Gastrocnemius medialis (tissue), 4 donors: ENCODE data around the gene DHX40.

ENCODE experiments used
- POLR2A ChIP-seq, 2 donors: fragments of 450-650 bp; IDR thresholded peaks; one replicate each; pipeline ENCODE4 v1.6.1; 2017; ENCODE audit warnings: antibody characterized with exemption in 2 of 2, mild to moderate bottlenecking in 2 of 2, moderate library complexity in 2 of 2
- TF ChIP-seq, protein P1 (sequence below), 5 experiments: fragments of 450-650 bp in 3 of 5; fragments of 200-600 bp in 2 of 5; sonication (generic) in 2 of 5; IDR thresholded peaks in 4 of 5; conservative IDR thresholded peaks in 1 of 5; 1 replicate in 4 of 5; 2 replicates in 1 of 5; pipeline ENCODE4 v1.5.1; 2016 to 2019; ENCODE audit warnings: antibody characterized with exemption in 5 of 5, mild to moderate bottlenecking in 3 of 5, moderate library complexity in 3 of 5

- TF ChIP-seq, protein P1, sequence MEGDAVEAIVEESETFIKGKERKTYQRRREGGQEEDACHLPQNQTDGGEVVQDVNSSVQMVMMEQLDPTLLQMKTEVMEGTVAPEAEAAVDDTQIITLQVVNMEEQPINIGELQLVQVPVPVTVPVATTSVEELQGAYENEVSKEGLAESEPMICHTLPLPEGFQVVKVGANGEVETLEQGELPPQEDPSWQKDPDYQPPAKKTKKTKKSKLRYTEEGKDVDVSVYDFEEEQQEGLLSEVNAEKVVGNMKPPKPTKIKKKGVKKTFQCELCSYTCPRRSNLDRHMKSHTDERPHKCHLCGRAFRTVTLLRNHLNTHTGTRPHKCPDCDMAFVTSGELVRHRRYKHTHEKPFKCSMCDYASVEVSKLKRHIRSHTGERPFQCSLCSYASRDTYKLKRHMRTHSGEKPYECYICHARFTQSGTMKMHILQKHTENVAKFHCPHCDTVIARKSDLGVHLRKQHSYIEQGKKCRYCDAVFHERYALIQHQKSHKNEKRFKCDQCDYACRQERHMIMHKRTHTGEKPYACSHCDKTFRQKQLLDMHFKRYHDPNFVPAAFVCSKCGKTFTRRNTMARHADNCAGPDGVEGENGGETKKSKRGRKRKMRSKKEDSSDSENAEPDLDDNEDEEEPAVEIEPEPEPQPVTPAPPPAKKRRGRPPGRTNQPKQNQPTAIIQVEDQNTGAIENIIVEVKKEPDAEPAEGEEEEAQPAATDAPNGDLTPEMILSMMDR (IDR thresholded peaks at IDR 0.05 in 4 of 5, conservative IDR thresholded peaks at IDR 0.05 in 1 of 5): no peak
- TF ChIP-seq POLR2A (IDR thresholded peaks at IDR 0.05): no peak
Measured at GRCh38 chr17:59525668-59526067, 39.7 kb upstream of the DHX40 start.
